Transverse colon (tissue), 4 donors: Measurements from ENCODE around the gene ATOX1. TPM values are rescaled to one million over a fixed set of nuclear protein-coding genes. Genes with fewer than 3 reads are reported as not detected.

Experiments used
- DNase-seq: peaks from one replicate; pipeline ENCODE4 v3.0.0-alpha.2; 2019
- H3K27ac ChIP-seq, 4 donors: fragments of 200-600 bp; sonication (generic); 2 replicates each; pipeline ENCODE4 v1.5.1; 2016 to 2018; ENCODE audit warnings: inconsistent platforms in 4 of 4
- H3K27me3 ChIP-seq: fragments of 200-600 bp; sonication (generic); 2 replicates; pipeline ENCODE4 v1.5.1; 2017; ENCODE audit warnings: inconsistent platforms
- H3K36me3 ChIP-seq, 4 donors: fragments of 200-600 bp; sonication (generic); 2 replicates each; pipeline ENCODE4 v1.5.1; 2017 to 2019; ENCODE audit warnings: inconsistent platforms in 4 of 4
- H3K4me1 ChIP-seq, 4 donors: fragments of 200-600 bp; sonication (generic); 2 replicates each; pipeline ENCODE4 v1.5.1; 2017 to 2020; ENCODE audit warnings: inconsistent platforms in 4 of 4
- H3K4me3 ChIP-seq, 4 donors: fragments of 200-600 bp; sonication (generic); 1 replicate in 1 of 4; 2 replicates in 3 of 4; pipeline versions ENCODE4 v1.5.1 to v1.6.1; 2017 to 2019; ENCODE audit warnings: inconsistent platforms in 4 of 4
- H3K9me3 ChIP-seq, 2 donors: fragments of 200-600 bp; sonication (generic); 2 replicates each; pipeline ENCODE4 v1.5.1; 2017 to 2019; ENCODE audit warnings: inconsistent platforms in 2 of 2
- CTCF ChIP-seq, 5 experiments: fragments of 200-600 bp in 3 of 5; fragments of 450-650 bp in 2 of 5; sonication (generic) in 3 of 5; IDR thresholded peaks; 1 replicate in 2 of 5; 2 replicates in 3 of 5; pipeline ENCODE4 v1.5.1; 2016 to 2017; ENCODE audit warnings: antibody characterized with exemption in 5 of 5, inconsistent platforms in 3 of 5, mild to moderate bottlenecking in 2 of 5, moderate library complexity in 1 of 5
- EP300 ChIP-seq: sonication (generic); formaldehyde crosslinking; IDR thresholded peaks from one replicate; pipeline ENCODE4 v1.6.1; 2017; ENCODE audit warnings: antibody characterized with exemption, low read depth
- POLR2A ChIP-seq: fragments of 450-650 bp; IDR thresholded peaks from one replicate; pipeline ENCODE4 v1.6.1; 2016; ENCODE audit warnings: antibody characterized with exemption, mild to moderate bottlenecking, moderate library complexity
- POLR2AphosphoS5 ChIP-seq, 3 donors: sonication (generic); formaldehyde crosslinking; IDR thresholded peaks; one replicate each; pipeline ENCODE4 v1.6.1; 2016; ENCODE audit warnings: antibody characterized with exemption in 3 of 3
- WGBS, 2 donors: methylation state at CpG; one replicate each; pipeline ENCODE4 v1.1.5; 2018; ENCODE audit warnings: low coverage in 1 of 2; 5-methylcytosine and 5-hydroxymethylcytosine counted together
- in situ Hi-C, 4 donors: fragments of 200-750 bp; cut with MboI; loops; one replicate each; pipeline versions ENCODE4 v1.15.0 to v1.15.1; 2017; ENCODE audit warnings: low sequenced_read_pairs in 3 of 4, low pct_ligation_motif_present in 1 of 4, low pct_unique_long_range_greater_than_20kb in 1 of 4
- intact Hi-C: fragments of 100-400 bp; cut with DNase I; formaldehyde crosslinking; loops from one replicate; pipeline ENCODE4 v1.15.1; 2023; ENCODE audit warnings: low total_unique reads
- total RNA-seq, 4 donors: library from RNA; depleted of rRNA; stranded (reverse); fragments of >200 nt; gene quantifications; one replicate each; pipeline ENCODE4 v1.1.0, GENCODE V29; 2016

ATOX1 gene
- total RNA-seq, 4 donors from 2014 or later: 5.0 to 81.1 (median 31.7) TPM

- intact Hi-C loops: loop anchor here (2.0 to 10.0 kb wide), 2 partner anchors 82 to 296 kb away; partner anchors contain the start of gene SLC36A1
- Histone ChIP-seq H3K9me3 (no peaks in the 10 kb centered on the region), H3K4me3 (no peak overlapping the region), H3K4me1 (peaks cover 3 to 25% (median 10%) of the 10 kb centered on the region in 4 donors), H3K27ac (peak overlapping the region; percentile 52 to 74 (median 68)), H3K36me3 (no peaks in the 10 kb centered on the region), H3K27me3 (no peaks in the 10 kb centered on the region)
- in situ Hi-C loops: loop anchor here in 3 of 4 donors (5.0 to 25.0 kb wide), 5 partner anchors 76 to 303 kb away; partner anchors contain the start of gene SLC36A1 (in 1 of the 3)
- peak; percentile 40 for DNase-seq
- TF ChIP-seq CTCF (IDR thresholded peaks at IDR 0.05) (peak; percentile 87 to 93 (median 91)), EP300 (no peak)
- 30 to 60% methylated on average over 1 to 11 of the region's 11 CpGs for WGBS, 2 donors
These were observed 18.0 kb downstream of the ATOX1 start for GRCh38 chr5:151740336-151740942.

- Histone ChIP-seq H3K27ac (peak overlapping the region; percentile 52 to 74 (median 68)), H3K9me3 (no peaks in the 10 kb centered on the region), H3K4me3 (no peak overlapping the region), H3K36me3 (no peaks in the 10 kb centered on the region), H3K4me1 (peaks cover 3 to 20% (median 10%) of the 10 kb centered on the region in 4 donors), H3K27me3 (no peaks in the 10 kb centered on the region)
- TF ChIP-seq EP300: no peak
- TF ChIP-seq CTCF (IDR thresholded peaks at IDR 0.05): no peak
- TF ChIP-seq POLR2AphosphoS5 (IDR thresholded peaks at IDR 0.05): no peak
- TF ChIP-seq POLR2A: no peak
- whole genome bisulfite sequencing, 2 donors: 68 to 90% methylated on average over 4 of the region's 4 CpGs
- intact Hi-C loops (loop anchor here (2.0 to 10.0 kb wide), 2 partner anchors 81 to 295 kb away; partner anchors contain the start of gene SLC36A1), in situ Hi-C loops (loop anchor here (5.0 to 25.0 kb wide), 6 partner anchors 75 to 303 kb away; partner anchors contain the start of gene SLC36A1 (in 1 of the 4))
- no peak for DNase-seq
These were observed 18.5 kb downstream of the ATOX1 start for GRCh38 chr5:151739939-151740335.

GRCh38 chr5:151739395-151739794, 19.0 kb downstream of the ATOX1 start:
- Histone ChIP-seq H3K4me1 (peaks cover 3 to 20% (median 10%) of the 10 kb centered on the region in 4 donors), H3K27ac (peak overlapping the region; percentile 52 to 74 (median 68)), H3K9me3 (no peaks in the 10 kb centered on the region), H3K27me3 (no peaks in the 10 kb centered on the region), H3K4me3 (no peak overlapping the region), H3K36me3 (no peaks in the 10 kb centered on the region)
- WGBS, 2 donors: 83% methylated on average over 2 of the region's 2 CpGs; no CpG with 5 or more reads in 1 of the 2 donors
- in situ Hi-C loops (loop anchor here in 3 of 4 donors (5.0 to 25.0 kb wide), 3 partner anchors 82 to 302 kb away; partner anchors contain the start of gene SLC36A1 (in 1 of the 3)), intact Hi-C loops (no loop called here)
- no peak for DNase-seq
- TF ChIP-seq EP300: no peak
- no peak for TF ChIP-seq CTCF (IDR thresholded peaks at IDR 0.05)
- TF ChIP-seq POLR2A: no peak
- TF ChIP-seq POLR2AphosphoS5 (IDR thresholded peaks at IDR 0.05): no peak

GRCh38 chr5:151738125-151738848, 20.1 kb downstream of the ATOX1 start:
- H3K4me3 ChIP-seq: no peak overlapping the region
- TF ChIP-seq EP300: no peak
- TF ChIP-seq CTCF (IDR thresholded peaks at IDR 0.05): no peak
- TF ChIP-seq POLR2A: no peak
- TF ChIP-seq POLR2AphosphoS5 (IDR thresholded peaks at IDR 0.05): no peak
- no peak overlapping the region for H3K27ac ChIP-seq
- peaks cover 3 to 20% (median 10%) of the 10 kb centered on the region in 4 donors for H3K4me1 ChIP-seq
- H3K27me3 ChIP-seq: no peaks in the 10 kb centered on the region
- intact Hi-C loops: no loop called here
- H3K36me3 ChIP-seq: no peaks in the 10 kb centered on the region
- H3K9me3 ChIP-seq: no peaks in the 10 kb centered on the region
- no peak for DNase-seq
- 75 to 76% methylated on average over 7 to 9 of the region's 9 CpGs for WGBS, 2 donors
- in situ Hi-C loops: loop anchor here in 3 of 4 donors (5.0 to 25.0 kb wide), 3 partner anchors 81 to 301 kb away; partner anchors contain the start of gene SLC36A1 (in 1 of the 3)
